ENCODE measurements around the gene HP1BP3. TPM values are rescaled to one million over a fixed set of nuclear protein-coding genes. Genes with fewer than 3 reads are reported as not detected.
"Not testable (repeated sequence)": the region's sequence is repeated elsewhere in the genome, so short reads cannot be mapped to it uniquely, and the experiment has no call there.

The HP1BP3 gene
- total RNA-seq, 2 experiments from 2014 or later: 155 to 161 TPM

- POLR2A ChIA-PET: no interaction called here
- CTCF ChIA-PET: interaction anchor here (1.9 to 2.6 kb wide), 2 partner anchors 14 to 22 kb away, joined by 5 to 7 read pairs; partner anchors contain the start of gene SH2D5
These were observed 67.8 kb downstream of the HP1BP3 start for GRCh38 chr1:20719261-20719660.

DNA sequence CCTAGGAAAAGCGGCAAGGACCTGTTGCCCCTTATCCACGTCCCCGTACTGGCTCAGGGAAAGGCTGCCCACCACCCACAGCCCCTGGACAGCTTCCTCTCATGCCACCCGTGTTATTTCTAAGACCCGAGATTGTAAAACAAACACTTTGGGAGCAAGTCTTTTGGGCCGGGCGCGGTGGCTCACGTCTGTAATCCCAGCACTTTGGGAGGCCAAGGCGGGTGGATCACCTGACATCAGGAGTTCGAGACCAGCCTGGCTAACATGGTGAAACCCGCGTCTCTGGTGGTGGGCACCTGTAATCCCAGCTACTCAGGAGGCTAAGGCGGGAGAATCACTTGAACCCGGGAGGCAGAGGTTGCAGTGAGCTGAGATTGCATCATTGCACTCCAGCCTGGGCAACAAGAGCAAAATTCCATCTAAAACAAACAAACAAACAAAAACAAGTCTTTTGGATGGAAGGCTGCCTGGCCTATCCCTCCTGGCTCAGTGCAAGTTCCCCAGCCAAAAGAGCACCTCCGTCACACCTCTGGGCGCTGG is 68.7 kb downstream of the HP1BP3 start:
- CTCF ChIA-PET: interaction anchor here (1.9 to 2.6 kb wide), 2 partner anchors 15 to 22 kb away, joined by 5 to 7 read pairs; partner anchors contain the start of gene SH2D5
- POLR2A ChIA-PET: not testable (repeated sequence)

GRCh38 chr1:20717452-20718342 is 69.4 kb downstream of the HP1BP3 start, which contains the start of gene KIF17:
Gene KIF17, minus strand, starts transcription at chr1:20718007. Its CDS starts 301 bp downstream, at chr1:20717706.
- ChIA-PET POLR2A (no interaction called here), CTCF (interaction anchor here (2.6 kb wide), 1 partner anchor 21 kb away, joined by 7 read pairs; no protein-coding TSS in a partner anchor)

- POLR2A ChIA-PET: no interaction called here
- CTCF ChIA-PET: interaction anchor here (0.7 kb wide), 1 partner anchor 32 kb away, joined by 4 read pairs; no protein-coding TSS in a partner anchor
These were observed 70.9 kb downstream of the HP1BP3 start for GRCh38 chr1:20716232-20716631.

DNA sequence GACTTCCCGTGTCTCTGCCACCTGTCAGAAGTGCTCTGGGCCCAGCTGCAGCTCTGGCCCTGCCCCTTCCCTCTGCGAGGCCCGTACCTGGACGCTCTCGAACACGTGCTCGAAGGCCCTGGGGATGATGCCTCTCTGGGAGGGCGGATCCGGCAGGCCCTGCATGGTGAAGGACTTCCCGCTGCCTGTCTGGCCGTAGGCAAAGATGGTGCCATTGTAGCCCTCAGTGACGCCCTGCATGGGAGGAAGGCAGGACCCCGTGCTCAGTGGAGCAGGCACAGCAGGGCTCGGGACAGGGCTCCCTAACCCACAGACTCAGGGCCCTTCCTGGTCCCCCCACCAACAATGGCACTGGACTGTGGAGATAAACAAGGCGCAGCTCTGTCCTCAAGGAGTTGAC is 71.7 kb downstream of the HP1BP3 start:
- ChIA-PET CTCF (interaction anchor here (0.7 kb wide), 1 partner anchor 33 kb away, joined by 4 read pairs; no protein-coding TSS in a partner anchor), POLR2A (interaction anchor here (0.6 kb wide), 1 partner anchor 37 kb away, joined by 8 read pairs; no protein-coding TSS in a partner anchor)

- POLR2A ChIA-PET: no interaction called here
- CTCF ChIA-PET: no interaction called here
These were observed 73.7 kb downstream of the HP1BP3 start for GRCh38 chr1:20713440-20713839.

GRCh38 chr1:20712215-20712577 is 74.9 kb downstream of the HP1BP3 start:
- ChIA-PET POLR2A (no interaction called here), CTCF (no interaction called here)

DNA sequence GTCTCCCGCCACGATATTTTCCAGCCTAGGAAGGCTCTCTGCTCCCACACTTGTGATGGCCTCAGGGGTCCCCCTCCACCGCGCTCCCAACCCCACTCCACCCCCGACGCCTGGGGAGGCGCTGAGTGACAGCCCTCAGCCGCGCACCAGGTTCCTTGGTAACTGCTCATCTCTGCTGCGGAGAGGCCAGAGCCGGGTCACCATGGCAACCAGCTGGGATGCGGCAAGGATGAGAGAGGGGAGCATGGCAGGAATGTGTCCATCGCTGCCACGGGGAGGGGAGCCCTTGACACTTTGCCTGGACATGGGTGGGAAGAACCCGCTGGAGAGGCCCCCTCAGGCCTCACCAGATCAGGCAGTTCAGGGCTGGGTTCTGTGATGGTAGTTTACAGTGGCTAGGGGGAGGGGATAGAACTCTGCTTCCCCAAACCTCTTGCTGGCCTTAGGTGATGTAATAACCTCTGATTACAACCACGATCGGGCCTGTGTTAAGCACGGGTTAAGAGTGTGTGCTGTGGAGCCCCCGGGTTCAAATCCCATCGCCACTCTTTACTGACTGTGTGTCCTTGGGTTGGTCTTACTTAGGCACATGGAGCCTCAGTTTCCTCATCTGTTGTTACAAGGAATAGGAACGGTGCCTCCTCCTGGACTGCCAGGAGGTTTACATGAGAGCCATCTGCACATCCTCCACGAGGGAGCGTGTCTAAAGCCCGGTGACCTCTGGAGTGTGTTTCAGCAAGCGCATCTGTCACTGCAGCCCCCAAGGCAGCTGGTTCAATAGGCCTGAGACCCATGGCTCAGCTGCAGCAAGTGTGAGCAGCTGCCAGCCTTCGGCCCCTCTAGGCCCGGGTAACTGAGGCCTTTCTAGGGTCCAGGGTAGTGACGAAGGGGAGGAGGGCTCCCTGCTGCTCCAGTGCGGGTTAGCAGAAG is 75.6 kb downstream of the HP1BP3 start:
- POLR2A ChIA-PET: interaction anchor here (0.5 kb wide), 1 partner anchor 350 kb away, joined by 6 read pairs; no protein-coding TSS in a partner anchor
- CTCF ChIA-PET: no interaction called here

- ChIA-PET CTCF (no interaction called here), POLR2A (no interaction called here)
These were observed 76.4 kb downstream of the HP1BP3 start for GRCh38 chr1:20710469-20711284.

GRCh38 chr1:20709868-20710267 is 77.2 kb downstream of the HP1BP3 start:
- CTCF ChIA-PET: no interaction called here
- POLR2A ChIA-PET: no interaction called here

- ChIA-PET POLR2A (no interaction called here), CTCF (no interaction called here)
These were observed 78.2 kb downstream of the HP1BP3 start for GRCh38 chr1:20708891-20709290.

DNA sequence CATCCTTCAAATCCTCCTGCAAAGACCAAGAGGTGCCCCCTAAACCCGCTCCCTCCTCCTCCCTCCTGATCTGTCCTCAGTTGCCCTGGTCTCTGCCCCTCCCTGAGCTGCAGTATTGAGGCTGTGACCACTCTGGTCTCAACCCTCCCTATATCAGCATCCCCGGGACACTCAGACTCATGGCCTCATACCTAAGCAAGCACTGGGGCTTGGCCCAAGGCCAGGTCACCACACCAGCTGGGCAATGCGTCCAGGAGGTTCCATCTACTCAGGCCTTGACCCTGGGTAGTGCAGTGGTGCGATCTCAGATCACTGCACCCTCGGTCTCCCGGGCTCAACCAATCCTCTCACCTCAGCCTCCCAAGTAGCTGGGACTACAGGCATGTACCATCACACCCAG is 79.0 kb downstream of the HP1BP3 start:
- CTCF ChIA-PET: interaction anchor here (2.0 kb wide), 1 partner anchor 11 kb away, joined by 9 read pairs; no protein-coding TSS in a partner anchor
- POLR2A ChIA-PET: no interaction called here

- ChIA-PET CTCF (interaction anchor here (0.6 to 2.0 kb wide), 2 partner anchors 10 to 684 kb away, joined by 3 to 9 read pairs; no protein-coding TSS in a partner anchor), POLR2A (no interaction called here)
These were observed 80.3 kb downstream of the HP1BP3 start for GRCh38 chr1:20706841-20707240.

- ChIA-PET POLR2A (no interaction called here), CTCF (no interaction called here)
These were observed 81.8 kb downstream of the HP1BP3 start for GRCh38 chr1:20705203-20705755.

- ChIA-PET POLR2A (interaction anchor here (0.5 kb wide), 1 partner anchor 373 kb away, joined by 3 read pairs; no protein-coding TSS in a partner anchor), CTCF (no interaction called here)
These were observed 82.5 kb downstream of the HP1BP3 start for GRCh38 chr1:20704390-20705202.

GRCh38 chr1:20703124-20703756 is 83.9 kb downstream of the HP1BP3 start:
- CTCF ChIA-PET: no interaction called here
- POLR2A ChIA-PET: no interaction called here

DNA sequence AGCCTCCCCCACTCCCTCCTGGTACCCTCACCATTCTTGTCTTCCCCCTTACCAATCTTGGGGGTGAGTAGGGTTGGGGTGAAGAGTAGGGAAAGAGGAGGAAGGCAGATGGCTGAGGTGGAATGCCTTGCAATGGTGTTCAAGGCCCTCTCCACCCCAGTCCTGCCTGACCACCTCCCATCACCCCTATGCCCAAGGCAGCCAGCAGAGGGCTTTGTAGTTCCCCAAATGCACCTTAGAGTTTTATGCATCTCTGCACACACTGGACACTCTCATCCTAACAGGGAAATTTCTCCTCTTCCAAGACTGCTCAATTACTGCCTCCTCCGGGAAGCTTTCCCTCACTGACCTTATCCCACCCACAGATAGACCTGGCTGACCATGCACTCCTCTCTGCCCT is 84.7 kb downstream of the HP1BP3 start:
- POLR2A ChIA-PET: no interaction called here
- CTCF ChIA-PET: no interaction called here

Data from activated CD8-positive, alpha-beta memory T cell treated with anti-CD3 and anti-CD28 coated beads for 36 hours (primary cell).